Fibroblast of pulmonary artery (primary cell): ENCODE data around the gene STXBP6.
"Not testable (repeated sequence)": the region's sequence is repeated elsewhere in the genome, so short reads cannot be mapped to it uniquely, and the experiment has no call there.

Source experiments
- DNase-seq: peaks from one replicate; pipeline ENCODE4 v3.0.0-alpha.2; 2010; ENCODE audit warnings: low read depth
- H3K4me3 ChIP-seq: replicated peaks from 2 replicates; pipeline ENCODE4 v1.5.1; 2011; ENCODE audit warnings: low read depth, mild to moderate bottlenecking, control low read depth, low read length, moderate library complexity
- CTCF ChIP-seq: IDR thresholded peaks from 2 replicates; pipeline ENCODE4 v1.5.1; 2011; ENCODE audit warnings: mild to moderate bottlenecking, control low read depth, low read length, inconsistent platforms; ENCODE audit errors: missing control alignments

STXBP6 gene

GRCh38 chr14:24804552-24805212 lies 245.3 kb downstream of the STXBP6 start:
- DNase-seq, result no peak
- no peak overlapping the region for H3K4me3 ChIP-seq
- no peak for TF ChIP-seq CTCF

- H3K4me3 ChIP-seq, result no peak overlapping the region
- DNase-seq, result no peak
- no peak for TF ChIP-seq CTCF
These were observed 245.9 kb downstream of the STXBP6 start for GRCh38 chr14:24803933-24804494.

- DNase-seq, H3K4me3 ChIP-seq: not testable (repeated sequence)
These were observed 246.5 kb downstream of the STXBP6 start for GRCh38 chr14:24803426-24803825.

GRCh38 chr14:24802236-24802635 lies 247.7 kb downstream of the STXBP6 start:
- H3K4me3 ChIP-seq, result no peak overlapping the region
- DNase-seq, result no peak
- TF ChIP-seq CTCF, result no peak

- no peak for DNase-seq
- H3K4me3 ChIP-seq, result no peak overlapping the region
- no peak for TF ChIP-seq CTCF
These were observed 248.9 kb downstream of the STXBP6 start for GRCh38 chr14:24801024-24801423.

GRCh38 chr14:24798911-24799462 lies 251.0 kb downstream of the STXBP6 start:
- no peak for TF ChIP-seq CTCF
- H3K4me3 ChIP-seq, result no peak overlapping the region
- DNase-seq, result no peak

GRCh38 chr14:24795406-24795805 lies 254.5 kb downstream of the STXBP6 start:
- H3K4me3 ChIP-seq, result no peak overlapping the region
- DNase-seq, result no peak
- TF ChIP-seq CTCF, result no peak
